ENCODE results near the gene SRRT. TPM values are rescaled to one million over a fixed set of nuclear protein-coding genes. Genes with fewer than 3 reads are reported as not detected.

Gene SRRT
- total and polyA plus RNA-seq, 10 of the 15 experiments (the other 5 are each of a cell fraction or from before 2014, with no cell fraction given) = 11.1 to 254 (median 111) TPM

DNA sequence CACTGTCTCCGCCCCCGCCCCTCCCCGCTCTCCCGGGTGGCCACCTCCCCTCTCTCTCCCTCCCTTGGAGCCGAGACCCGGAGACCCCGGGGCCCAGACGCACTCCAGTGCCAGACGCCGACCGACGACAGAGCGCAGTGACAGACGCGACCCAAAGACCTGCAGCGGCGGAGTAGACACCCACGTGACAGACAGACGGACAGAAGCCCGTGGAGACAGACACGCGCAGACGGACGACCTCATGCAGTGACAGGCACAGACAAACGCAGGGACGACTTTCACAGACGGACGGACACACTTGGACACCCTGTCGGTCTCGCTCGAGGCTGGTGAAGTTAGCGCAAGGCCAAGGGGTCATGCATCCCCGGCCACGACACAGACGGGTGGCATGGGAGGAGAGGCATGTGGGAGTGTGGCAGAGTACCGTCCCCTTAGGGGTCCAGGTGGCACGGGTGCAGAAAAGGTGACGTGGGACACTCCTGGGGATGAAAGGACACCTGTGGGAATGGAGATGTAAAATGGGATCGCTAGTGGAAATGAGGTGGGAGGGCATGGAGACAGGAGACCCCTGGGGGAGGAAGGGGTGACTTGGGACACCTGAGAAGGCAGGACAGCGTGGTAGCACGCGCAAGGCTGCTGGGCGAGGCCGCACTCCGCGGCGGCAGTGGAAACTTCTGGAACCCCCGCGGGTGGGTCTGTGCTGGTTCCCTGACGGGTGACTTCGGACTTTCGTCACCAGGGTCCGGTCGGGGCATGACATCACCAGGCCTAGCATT is 21.2 kb downstream of the SRRT start (continued):
- 0 out of 2 replicates have a peak, but pooled peaks have one; percentile 9 for TF ChIP-seq PKNOX1 (IDR thresholded peaks at IDR 0.05)
- no peak for TF ChIP-seq BACH1 (IDR thresholded peaks at IDR 0.05; ENCODE audit: borderline replicate concordance)
- TF ChIP-seq ZNF24 (IDR thresholded peaks at IDR 0.05) = no peak
- TF ChIP-seq BHLHE40 (IDR thresholded peaks at IDR 0.05; ENCODE audit: borderline replicate concordance in 1 of 2, low read depth in 2 of 2, low read length in 1 of 2) = peak in 1 of 2 experiments; percentile 35; a peak in 1 of 4 replicates
- no peak for TF ChIP-seq SMARCA5 (IDR thresholded peaks at IDR 0.05)
- 0 out of 2 replicates have a peak, but pooled peaks have one; percentile 34 for TF ChIP-seq HDGF (IDR thresholded peaks at IDR 0.05)
- peak; percentile 53 for TF ChIP-seq USF1 (IDR thresholded peaks at IDR 0.05; ENCODE audit: borderline replicate concordance, extremely low read length, insufficient read depth, low read depth, low read length)

- peaks cover 7% of the 10 kb centered on the region for H3K4me1 ChIP-seq (ENCODE audit: control insufficient read depth, insufficient read depth, low read length)
- H3K79me2 ChIP-seq (ENCODE audit: control insufficient read depth, insufficient read depth, low read length) = no peaks in the 10 kb centered on the region
- no peak overlapping the region for H3K9ac ChIP-seq (ENCODE audit: control insufficient read depth, insufficient read depth, low read length)
- peak; percentile 27 for FAIRE-seq
- DNase-seq (ENCODE audit: low read depth, low spot score) = no peak
- H4K20me1 ChIP-seq (ENCODE audit: control insufficient read depth, insufficient read depth) = no peaks in the 10 kb centered on the region
- ChIA-PET RAD21 (ENCODE audit: unreplicated experiment) (no interaction called here), CTCF (interaction anchor here (5.5 kb wide), 1 partner anchor 162 kb away, joined by 40 read pairs; no protein-coding TSS in a partner anchor), SMC1A (ENCODE audit: uncharacterized antibody, unreplicated experiment) (no interaction called here), POLR2A (no interaction called here)
- in situ Hi-C loops (cut with MboI) (no loop called here), intact Hi-C loops (cut with micrococcal nuclease; ENCODE audit: unreplicated experiment) (loop anchor here (1.0 kb wide), 1 partner anchor 162 kb away; no protein-coding TSS in a partner anchor)
- no peaks in the 10 kb centered on the region for H3K36me3 ChIP-seq (ENCODE audit: control insufficient read depth in 2 of 2, insufficient read depth in 2 of 2, low read length in 1 of 2)
- BruUV-seq (replicated peaks) = no TSS peak
- H3K27ac ChIP-seq (ENCODE audit: control insufficient read depth, insufficient read depth) = no peak overlapping the region
- no peak overlapping the region for H3K4me2 ChIP-seq (ENCODE audit: control insufficient read depth, insufficient read depth)
- no peaks in the 10 kb centered on the region for H3K9me3 ChIP-seq (replicated peaks; ENCODE audit: control insufficient read depth, insufficient read depth, low read length)
- H3K27me3 ChIP-seq (replicated peaks in 1 of 2; ENCODE audit: control insufficient read depth in 2 of 2, insufficient read depth in 2 of 2, low read length in 1 of 2) = peaks cover 6 to 7% of the 10 kb centered on the region in 2 experiments
- ATAC-seq = peak; percentile 62
- no peak overlapping the region for H3K4me3 ChIP-seq
- 14% methylated on average over 86 of the region's 95 CpGs for WGBS (ENCODE audit: insufficient coverage, insufficient replicate concordance, low lambda C conversion rate, missing lambda C conversion rate)
- no peak overlapping the region for H2AFZ ChIP-seq (ENCODE audit: control insufficient read depth, low read depth, low read length)
- TF ChIP-seq, protein P1, sequence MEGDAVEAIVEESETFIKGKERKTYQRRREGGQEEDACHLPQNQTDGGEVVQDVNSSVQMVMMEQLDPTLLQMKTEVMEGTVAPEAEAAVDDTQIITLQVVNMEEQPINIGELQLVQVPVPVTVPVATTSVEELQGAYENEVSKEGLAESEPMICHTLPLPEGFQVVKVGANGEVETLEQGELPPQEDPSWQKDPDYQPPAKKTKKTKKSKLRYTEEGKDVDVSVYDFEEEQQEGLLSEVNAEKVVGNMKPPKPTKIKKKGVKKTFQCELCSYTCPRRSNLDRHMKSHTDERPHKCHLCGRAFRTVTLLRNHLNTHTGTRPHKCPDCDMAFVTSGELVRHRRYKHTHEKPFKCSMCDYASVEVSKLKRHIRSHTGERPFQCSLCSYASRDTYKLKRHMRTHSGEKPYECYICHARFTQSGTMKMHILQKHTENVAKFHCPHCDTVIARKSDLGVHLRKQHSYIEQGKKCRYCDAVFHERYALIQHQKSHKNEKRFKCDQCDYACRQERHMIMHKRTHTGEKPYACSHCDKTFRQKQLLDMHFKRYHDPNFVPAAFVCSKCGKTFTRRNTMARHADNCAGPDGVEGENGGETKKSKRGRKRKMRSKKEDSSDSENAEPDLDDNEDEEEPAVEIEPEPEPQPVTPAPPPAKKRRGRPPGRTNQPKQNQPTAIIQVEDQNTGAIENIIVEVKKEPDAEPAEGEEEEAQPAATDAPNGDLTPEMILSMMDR (IDR thresholded peaks at IDR 0.05 in 2 of 3, conservative IDR thresholded peaks at IDR 0.05 in 1 of 3; ENCODE audit: control insufficient read depth in 2 of 3, extremely low read depth in 1 of 3, insufficient read depth in 1 of 3, low read depth in 3 of 3, low read length in 3 of 3) = peak; percentile 65 to 78 (median 76); a peak in 5 of 6 replicates
- TF ChIP-seq BACH1 (IDR thresholded peaks at IDR 0.05; ENCODE audit: borderline replicate concordance) = peak; percentile 88; the same call in 1 of the 2 replicates
- TF ChIP-seq SIN3A (IDR thresholded peaks at IDR 0.05; ENCODE audit: low read depth, low read length) = no peak
- TF ChIP-seq SMARCA5 (IDR thresholded peaks at IDR 0.05) = peak; percentile 39; the same call in 1 of the 2 replicates
- peak; percentile 73 for TF ChIP-seq LARP7 (IDR thresholded peaks at IDR 0.05)
- peak; percentile 51 for TF ChIP-seq RAD21 (IDR thresholded peaks at IDR 0.05; ENCODE audit: insufficient read depth, low read depth, low read length)
- TF ChIP-seq BMI1 (IDR thresholded peaks at IDR 0.05; ENCODE audit: borderline replicate concordance) = no peak
- no peak for TF ChIP-seq HCFC1 (IDR thresholded peaks at IDR 0.05; ENCODE audit: low read length)
- peak; percentile 63; the same call in 1 of the 2 replicates for TF ChIP-seq ZSCAN29 (IDR thresholded peaks at IDR 0.05)
These were observed 22.1 kb downstream of the SRRT start for GRCh38 chr7:100896732-100897608.
